Mesothelial cell of epicardium (in vitro differentiated cells): Measurements from ENCODE around the gene OBSCN. TPM values are rescaled to one million over a fixed set of nuclear protein-coding genes. Genes with fewer than 3 reads are reported as not detected.

Source experiments
- DNase-seq, 2 experiments: peaks; one replicate each; pipeline ENCODE4 v3.0.0; 2021; ENCODE audit warnings: low spot score in 2 of 2; ENCODE audit not compliant: unreplicated experiment in 2 of 2
- H3K27ac Mint-ChIP-seq: 2 replicates; pipeline ENCODE4 v1.8.0; 2021; ENCODE audit warnings: mixed read lengths
- H3K27me3 Mint-ChIP-seq: 2 replicates; pipeline ENCODE4 v1.8.0; 2021; ENCODE audit warnings: low read depth, mixed read lengths
- H3K36me3 Mint-ChIP-seq: 2 replicates; pipeline ENCODE4 v1.8.0; 2021; ENCODE audit warnings: mixed read lengths
- H3K4me1 Mint-ChIP-seq: 2 replicates; pipeline ENCODE4 v1.8.0; 2021; ENCODE audit warnings: mixed read lengths
- H3K4me3 Mint-ChIP-seq: 2 replicates; pipeline ENCODE4 v1.8.0; 2021; ENCODE audit warnings: mild to moderate bottlenecking, moderate library complexity, mixed read lengths
- H3K9me3 Mint-ChIP-seq: 2 replicates; pipeline ENCODE4 v1.8.0; 2021; ENCODE audit warnings: mixed read lengths
- CTCF ChIP-seq: fragments of 200-600 bp; sonication (generic); IDR thresholded peaks from one replicate; pipeline ENCODE4 v1.5.0; 2021; ENCODE audit warnings: antibody characterized with exemption; ENCODE audit not compliant: unreplicated experiment
- total RNA-seq: library from RNA; stranded (reverse); gene quantifications from 3 replicates; pipeline ENCODE4 v1.2.1, GENCODE V29; 2021

Gene OBSCN
- total RNA-seq, 1 donor from 2014 or later = 113 TPM

- no peak for TF ChIP-seq CTCF
- H3K27ac Mint-ChIP-seq = no peak overlapping the region
- no peaks in the 10 kb centered on the region for H3K9me3 Mint-ChIP-seq
- DNase-seq = no peak
- no peak overlapping the region for H3K4me3 Mint-ChIP-seq
- H3K27me3 Mint-ChIP-seq = no peaks in the 10 kb centered on the region
- peaks cover 5% of the 10 kb centered on the region for H3K4me1 Mint-ChIP-seq
- H3K36me3 Mint-ChIP-seq = peaks cover 13% of the 10 kb centered on the region
Observed at GRCh38 chr1:228396770-228397662, 189.2 kb downstream of the OBSCN start.

GRCh38 chr1:228397966-228398365 is 190.1 kb downstream of the OBSCN start:
- DNase-seq = no peak
- Mint-ChIP-seq H3K4me3 (no peak overlapping the region), H3K4me1 (peaks cover 5% of the 10 kb centered on the region), H3K27ac (no peak overlapping the region), H3K9me3 (no peaks in the 10 kb centered on the region), H3K36me3 (peaks cover 11% of the 10 kb centered on the region), H3K27me3 (no peaks in the 10 kb centered on the region)
- TF ChIP-seq CTCF = no peak

- Mint-ChIP-seq H3K27ac (no peak overlapping the region), H3K9me3 (no peaks in the 10 kb centered on the region), H3K4me1 (no peaks in the 10 kb centered on the region), H3K4me3 (no peak overlapping the region), H3K36me3 (peaks cover 13% of the 10 kb centered on the region), H3K27me3 (no peaks in the 10 kb centered on the region)
- TF ChIP-seq CTCF = no peak
- DNase-seq = no peak
Observed at GRCh38 chr1:228398741-228399461, 191.1 kb downstream of the OBSCN start.

DNA sequence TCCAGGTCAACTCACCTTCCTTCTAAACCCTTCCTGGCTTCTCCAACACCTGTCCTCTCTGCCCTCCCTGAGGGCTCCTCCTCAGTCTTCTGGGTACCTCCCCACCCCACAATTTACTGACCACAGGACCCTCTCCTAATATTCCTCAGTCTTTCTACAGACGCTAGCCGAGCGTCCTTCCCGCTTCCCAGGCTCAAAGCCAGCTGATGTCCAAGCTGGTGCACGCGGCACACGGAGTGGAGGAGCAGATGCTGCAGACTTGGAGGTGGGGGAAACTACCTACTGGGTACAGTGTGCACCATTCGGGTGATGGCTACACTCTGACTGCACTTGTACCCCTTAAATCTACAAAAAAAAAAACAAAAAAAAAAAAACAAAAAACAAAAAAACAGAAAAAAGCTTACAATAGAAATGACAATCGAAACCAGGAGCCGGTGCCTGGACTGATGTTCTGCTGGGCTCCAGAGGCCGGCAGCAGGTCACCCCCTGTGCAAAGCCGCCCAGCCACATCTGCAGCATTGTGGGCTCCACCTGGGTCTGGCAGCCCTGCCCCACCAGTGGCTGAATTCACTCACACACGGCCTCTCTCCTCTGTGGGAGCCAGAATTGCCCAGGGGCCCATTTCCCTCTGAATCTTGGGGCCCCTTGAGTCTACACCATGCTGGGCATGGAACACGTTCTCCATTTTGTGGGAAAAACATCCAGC is 191.8 kb downstream of the OBSCN start:
- H3K36me3 Mint-ChIP-seq = peaks cover 13% of the 10 kb centered on the region
- H3K4me3 Mint-ChIP-seq = no peak overlapping the region
- TF ChIP-seq CTCF = no peak
- H3K27ac Mint-ChIP-seq = no peak overlapping the region
- peaks cover 7% of the 10 kb centered on the region for H3K4me1 Mint-ChIP-seq
- no peaks in the 10 kb centered on the region for H3K27me3 Mint-ChIP-seq
- no peak for DNase-seq
- H3K9me3 Mint-ChIP-seq = no peaks in the 10 kb centered on the region

DNA sequence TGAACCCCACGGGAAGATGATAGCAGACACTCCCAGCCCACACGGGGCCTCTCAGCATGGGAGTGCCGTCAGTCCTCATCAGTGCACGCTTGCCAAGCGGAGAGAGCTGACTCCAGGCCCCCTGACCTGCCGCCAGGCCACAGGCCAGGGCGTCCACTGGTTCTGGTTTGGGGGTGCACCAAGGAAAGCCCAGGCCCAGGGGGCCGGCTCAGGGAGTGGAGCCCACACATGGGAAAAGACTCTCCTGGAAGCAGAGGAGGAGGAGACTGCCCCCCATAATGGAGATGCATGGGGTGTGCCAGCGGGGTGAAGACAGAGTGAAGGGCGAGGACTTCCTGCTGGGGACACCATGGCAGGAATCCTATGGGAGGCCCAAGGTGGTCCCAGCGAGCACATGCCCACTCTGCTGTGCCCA is 192.4 kb downstream of the OBSCN start:
- Mint-ChIP-seq H3K27ac (no peak overlapping the region), H3K4me3 (no peak overlapping the region), H3K4me1 (peaks cover 13% of the 10 kb centered on the region), H3K36me3 (peaks cover 13% of the 10 kb centered on the region), H3K27me3 (no peaks in the 10 kb centered on the region), H3K9me3 (no peaks in the 10 kb centered on the region)
- no peak for TF ChIP-seq CTCF
- no peak for DNase-seq
